GDM1 (cell line): ENCODE data around the gene ARHGEF16.

Experiments
- DNase-seq: peaks from one replicate; lab custom pipeline; 2025; lab: John Stamatoyannopoulos, UW

Gene ARHGEF16

GRCh38 chr1:3438661-3439180 is 15.7 kb upstream of the ARHGEF16 start:
- DNase-seq, result no peak

- DNase-seq, result no peak
Observed at GRCh38 chr1:3439346-3440299, 14.8 kb upstream of the ARHGEF16 start.

- DNase-seq, result no peak
Observed at GRCh38 chr1:3440300-3440681, 14.2 kb upstream of the ARHGEF16 start.

GRCh38 chr1:3440711-3441409 is 13.6 kb upstream of the ARHGEF16 start:
- no peak for DNase-seq

GRCh38 chr1:3441410-3441847 is 13.0 kb upstream of the ARHGEF16 start:
- DNase-seq, result no peak

GRCh38 chr1:3441880-3442279 is 12.6 kb upstream of the ARHGEF16 start:
- no peak for DNase-seq

- no peak for DNase-seq
Observed at GRCh38 chr1:3442331-3442730, 12.1 kb upstream of the ARHGEF16 start.

- no peak for DNase-seq
Observed at GRCh38 chr1:3442901-3443300, 11.6 kb upstream of the ARHGEF16 start.

- DNase-seq, result no peak
Observed at GRCh38 chr1:3443807-3444206, 10.7 kb upstream of the ARHGEF16 start.

- no peak for DNase-seq
Observed at GRCh38 chr1:3444298-3444697, 10.2 kb upstream of the ARHGEF16 start.

- no peak for DNase-seq
Observed at GRCh38 chr1:3444736-3445135, 9.7 kb upstream of the ARHGEF16 start.

GRCh38 chr1:3450202-3450863 is 4.1 kb upstream of the ARHGEF16 start:
- DNase-seq, result no peak

GRCh38 chr1:3450983-3451382 is 3.5 kb upstream of the ARHGEF16 start:
- no peak for DNase-seq

GRCh38 chr1:3451994-3452865 is 2.2 kb upstream of the ARHGEF16 start:
- no peak for DNase-seq

GRCh38 chr1:3452866-3453175 is 1.6 kb upstream of the ARHGEF16 start:
- DNase-seq, result no peak

- peak; percentile 39 for DNase-seq
Observed at GRCh38 chr1:3453203-3453761, 1.2 kb upstream of the ARHGEF16 start.

- DNase-seq, result no peak
Observed at GRCh38 chr1:3454811-3455618, 550 bp downstream of the ARHGEF16 start.

GRCh38 chr1:3455670-3456448 is 1.4 kb downstream of the ARHGEF16 start:
- DNase-seq, result no peak

GRCh38 chr1:3456449-3456963 is 2.0 kb downstream of the ARHGEF16 start:
- no peak for DNase-seq
